Stimulated activated CD4-positive, alpha-beta T cell treated with anti-CD3 and anti-CD28 coated beads, Interleukin-4, amount 100 ng/mL, for 24 hours (primary cell): ENCODE measurements around the gene PPIG.
"Not testable (repeated sequence)": the region's sequence is repeated elsewhere in the genome, so short reads cannot be mapped to it uniquely, and the experiment has no call there.

Source experiments
- DNase-seq: peaks from one replicate; pipeline ENCODE4 v3.0.0-alpha.2; 2020

PPIG gene

DNA sequence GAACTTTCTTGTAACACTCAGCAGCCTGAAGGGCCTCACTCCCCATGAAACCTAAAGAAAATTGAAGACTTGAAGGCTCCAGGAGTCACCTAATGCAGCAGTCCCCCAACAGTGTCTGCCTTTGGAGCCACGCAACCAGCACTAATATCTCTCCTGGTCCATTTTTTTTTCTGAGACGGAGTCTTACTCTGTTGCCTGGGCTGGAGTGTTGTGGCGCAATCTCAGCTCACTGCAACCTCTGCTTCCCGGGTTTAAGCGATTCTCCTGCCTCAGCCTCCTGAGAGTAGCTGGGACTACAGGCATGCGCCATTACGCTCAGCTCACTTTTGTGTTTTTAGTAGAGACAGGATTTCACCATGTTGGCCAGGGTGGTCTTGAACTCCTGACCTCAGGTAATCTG, 12.4 kb downstream of the PPIG start:
- not testable (repeated sequence) for DNase-seq

- DNase-seq, result no peak
Measured at GRCh38 chr2:169598982-169599381, 14.8 kb downstream of the PPIG start.

GRCh38 chr2:169599568-169599967, 15.4 kb downstream of the PPIG start:
- DNase-seq, result no peak

DNA sequence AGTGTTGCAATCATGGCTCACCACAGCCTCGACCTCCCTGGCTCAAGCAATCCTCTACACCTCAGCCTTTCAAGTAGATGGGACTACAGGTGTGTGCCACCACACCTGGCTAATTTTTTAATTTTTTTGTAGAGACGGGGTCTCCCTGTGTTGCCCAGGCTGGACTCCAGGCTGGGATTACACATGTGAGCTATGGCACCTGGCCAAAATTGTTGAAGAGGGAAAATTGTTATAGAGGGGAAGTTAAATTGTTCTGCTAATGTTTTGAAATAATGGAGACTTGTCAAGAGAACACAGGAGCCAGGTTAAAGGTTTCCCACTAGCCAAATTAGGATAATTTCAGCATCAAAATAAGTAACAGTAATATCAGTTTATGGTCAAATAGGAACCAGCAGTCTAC, 25.1 kb downstream of the PPIG start:
- DNase-seq, result no peak

- DNase-seq, result no peak
Measured at GRCh38 chr2:169613876-169614275, 29.7 kb downstream of the PPIG start.

GRCh38 chr2:169615982-169616381, 31.8 kb downstream of the PPIG start:
- DNase-seq, result not testable (repeated sequence)

- DNase-seq, result no peak
Measured at GRCh38 chr2:169619946-169620345, 35.8 kb downstream of the PPIG start.

DNA sequence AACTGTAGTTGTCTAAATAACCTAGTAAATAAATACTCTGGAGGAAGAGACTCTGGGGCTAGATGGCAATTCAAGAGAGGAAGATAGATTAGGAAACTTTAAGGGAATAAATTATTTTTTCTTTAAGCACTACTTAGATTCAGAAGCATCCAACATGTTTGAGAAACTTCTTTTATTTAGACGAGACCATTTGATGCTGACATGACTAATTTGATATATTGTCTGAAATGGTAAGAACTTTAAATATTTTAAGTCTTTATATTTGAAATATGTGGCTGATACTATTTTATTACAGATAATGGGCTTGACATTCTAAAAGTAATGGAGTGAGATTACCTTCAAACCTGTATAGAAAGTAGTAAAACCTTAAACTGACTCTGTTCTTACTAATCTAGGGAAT, 36.4 kb downstream of the PPIG start:
- DNase-seq, result no peak

- no peak for DNase-seq
Measured at GRCh38 chr2:169623235-169623634, 39.1 kb downstream of the PPIG start.

GRCh38 chr2:169625781-169626180, 41.6 kb downstream of the PPIG start:
- DNase-seq, result no peak

GRCh38 chr2:169636440-169637097, 52.4 kb downstream of the PPIG start:
- DNase-seq, result no peak

DNA sequence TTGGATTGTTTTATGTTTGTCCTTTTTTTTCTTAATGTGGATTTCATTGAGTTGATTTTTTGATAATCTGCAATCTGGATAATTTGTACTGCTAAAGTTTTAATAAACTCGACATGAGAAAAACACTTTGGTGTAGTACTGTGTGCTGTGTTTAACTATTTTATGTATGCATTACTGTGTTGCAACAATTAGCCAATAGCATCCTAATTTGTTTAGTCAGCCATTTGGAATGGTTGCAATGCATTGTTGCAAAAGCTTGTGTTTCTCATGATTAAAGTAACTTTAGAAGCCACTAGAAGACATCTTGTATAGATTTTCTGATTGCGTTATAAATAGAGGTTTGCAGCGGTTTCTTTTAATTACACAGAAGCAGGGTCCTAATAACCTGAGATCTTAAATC, 53.5 kb downstream of the PPIG start:
- DNase-seq, result no peak

DNA sequence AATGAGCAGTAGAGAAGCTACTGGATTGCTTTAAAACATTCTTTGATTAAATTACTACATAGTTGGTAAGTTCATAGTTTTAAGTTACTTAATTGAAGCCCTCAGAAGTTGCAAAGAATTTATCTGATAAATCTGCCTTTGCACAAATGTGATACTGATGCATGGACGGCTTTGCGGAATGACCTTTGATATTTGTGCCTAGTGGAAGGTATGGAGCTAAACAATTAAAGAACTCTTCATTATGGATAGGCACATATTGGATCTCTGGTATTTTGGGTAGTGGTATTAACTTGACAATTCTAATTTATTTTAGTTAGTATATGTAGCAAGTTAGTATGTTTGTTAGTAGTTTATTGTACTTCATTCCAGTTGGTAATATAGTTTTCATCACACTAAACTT, 56.0 kb downstream of the PPIG start:
- no peak for DNase-seq

DNA sequence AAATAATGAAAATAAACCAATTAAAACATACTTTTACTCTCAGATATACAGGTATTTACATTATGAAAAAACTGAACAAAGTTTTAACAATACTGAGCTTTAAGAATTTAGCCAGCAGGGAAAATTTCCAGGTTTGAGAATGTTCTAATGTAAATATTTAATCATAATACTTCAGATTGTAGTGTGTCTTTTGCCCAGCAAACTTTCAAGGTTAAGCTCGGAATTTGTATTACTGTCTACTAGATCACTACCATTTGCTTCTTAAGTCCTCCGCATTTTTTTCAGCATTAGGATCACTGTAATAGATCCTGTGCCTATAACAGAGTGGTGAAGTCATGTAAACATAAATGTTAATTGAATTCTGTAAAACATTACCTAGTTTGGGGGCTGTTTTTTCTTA, 57.3 kb downstream of the PPIG start:
- DNase-seq, result no peak

DNA sequence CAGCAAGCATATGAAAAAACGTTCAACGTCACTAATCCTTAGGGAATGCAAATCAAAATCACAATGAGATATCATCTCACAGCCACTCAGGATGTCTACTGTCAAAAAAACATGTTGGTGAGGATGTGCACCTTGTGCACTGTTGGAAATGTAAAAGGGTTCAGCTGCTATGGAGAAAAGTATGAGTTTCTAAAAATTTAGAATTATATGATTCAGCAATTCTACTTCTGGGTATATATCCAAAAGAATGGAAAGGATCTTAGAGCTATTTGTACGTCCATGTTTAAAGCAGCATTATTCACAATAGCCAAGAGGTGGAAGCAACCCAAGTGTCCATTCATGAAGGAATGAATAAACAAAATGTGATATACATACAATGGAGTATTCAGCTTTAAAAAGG, 60.0 kb downstream of the PPIG start:
- DNase-seq, result no peak

GRCh38 chr2:169647496-169647895, 63.3 kb downstream of the PPIG start:
- DNase-seq, result no peak

DNA sequence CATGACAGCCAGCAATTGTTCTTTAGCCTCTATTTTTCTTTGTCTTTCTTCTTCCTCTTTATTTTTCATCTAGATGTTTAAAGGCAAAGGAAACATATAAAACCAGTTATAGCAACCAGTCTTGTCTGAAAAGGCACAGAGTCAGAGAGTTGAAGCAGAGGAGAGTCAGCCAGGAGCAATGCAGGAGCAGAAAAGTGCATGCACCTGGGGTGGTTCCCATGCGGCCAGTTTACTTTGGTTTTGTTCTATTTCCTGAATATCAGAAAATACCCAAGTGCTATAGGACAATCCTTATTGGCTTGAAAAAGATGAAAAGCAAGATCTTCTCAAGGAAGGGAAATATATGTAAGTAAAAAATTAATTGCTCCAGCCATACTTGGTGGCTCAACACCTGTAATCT, 65.1 kb downstream of the PPIG start:
- no peak for DNase-seq

- no peak for DNase-seq
Measured at GRCh38 chr2:169653636-169654035, 69.5 kb downstream of the PPIG start.

DNA sequence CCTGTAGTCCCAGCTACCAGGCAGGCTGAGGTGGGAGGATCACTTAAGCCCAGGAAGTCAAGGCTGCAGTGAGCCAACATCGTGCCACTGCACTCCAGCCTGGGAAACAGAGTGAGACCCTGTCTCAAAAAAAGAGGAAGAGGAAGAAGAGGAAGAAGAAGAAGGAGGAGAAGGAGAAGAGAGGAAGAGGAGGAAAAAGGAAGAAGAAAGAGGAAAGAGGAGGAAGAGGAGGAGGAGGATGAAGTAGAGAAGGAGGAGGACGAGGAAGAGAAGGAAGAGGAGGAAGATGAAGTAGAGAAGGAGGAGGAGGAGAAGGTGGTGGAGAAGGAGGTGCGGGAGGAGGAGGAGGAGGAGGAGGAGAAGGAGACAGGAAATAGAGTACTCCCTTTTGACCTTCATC, 72.0 kb downstream of the PPIG start:
- no peak for DNase-seq

DNA sequence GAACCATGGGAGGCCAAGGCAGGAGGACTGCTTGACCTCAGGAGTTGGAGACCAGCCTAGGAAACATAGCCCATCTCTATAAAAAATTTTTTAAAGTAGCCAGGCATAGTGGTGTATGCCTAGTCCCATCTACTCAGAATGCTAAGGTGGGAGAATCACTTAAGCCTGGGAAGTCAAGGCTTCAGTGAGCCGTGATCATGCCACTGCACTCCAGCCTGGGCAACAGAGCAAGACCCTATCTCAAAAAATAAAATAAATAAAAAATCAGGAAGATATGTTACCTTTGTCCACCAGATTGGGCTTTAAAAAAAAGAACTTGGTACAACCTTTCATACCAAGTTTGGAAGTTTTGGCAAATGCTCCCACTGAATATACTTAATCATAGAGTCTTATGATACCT, 74.7 kb downstream of the PPIG start:
- no peak for DNase-seq

GRCh38 chr2:169659320-169659719, 75.2 kb downstream of the PPIG start:
- no peak for DNase-seq

DNA sequence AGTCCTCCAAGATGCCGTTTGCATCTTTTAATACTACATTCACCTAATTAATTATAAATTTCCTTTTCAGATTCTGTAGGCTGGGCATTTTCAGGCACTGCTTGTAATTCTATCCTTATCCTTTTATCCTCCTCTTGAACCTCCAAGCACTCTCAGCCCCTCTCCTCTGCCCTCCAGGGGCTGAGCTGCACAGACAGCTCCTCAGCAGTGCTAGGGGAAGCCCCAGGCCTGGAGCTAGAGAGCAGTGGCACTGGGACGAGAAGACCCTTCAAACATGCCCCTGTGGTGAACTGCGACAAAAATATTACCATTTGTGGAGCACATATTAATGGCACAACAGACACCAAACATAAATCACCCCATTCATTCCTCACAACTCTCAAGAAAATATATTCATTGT, 77.1 kb downstream of the PPIG start:
- no peak for DNase-seq

- no peak for DNase-seq
Measured at GRCh38 chr2:169662744-169663143, 78.6 kb downstream of the PPIG start.

DNA sequence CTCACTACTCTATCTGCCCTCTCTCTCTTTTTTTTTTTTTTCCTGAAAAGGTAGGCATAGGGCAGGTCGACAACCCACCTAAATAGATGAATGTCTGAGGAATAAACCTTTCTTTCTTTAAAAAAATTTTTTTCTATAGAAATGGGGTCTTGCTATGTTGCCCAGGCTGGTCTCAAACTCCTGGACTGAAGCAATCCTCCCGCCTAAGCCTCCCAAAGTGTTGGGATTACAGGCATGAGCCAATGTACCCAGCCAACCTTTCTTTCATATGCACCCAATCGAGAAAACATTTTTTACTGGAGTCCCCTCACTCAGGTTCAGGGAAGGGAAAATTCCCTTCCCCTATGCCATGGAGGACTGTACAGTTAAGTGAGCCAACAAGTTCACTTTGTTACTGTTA, 79.1 kb downstream of the PPIG start:
- no peak for DNase-seq

GRCh38 chr2:169664600-169664977, 80.4 kb downstream of the PPIG start:
- DNase-seq, result no peak
